GM18511 (cell line): ENCODE data around the gene SH2B3.
"Not testable (repeated sequence)": the region's sequence is repeated elsewhere in the genome, so short reads cannot be mapped to it uniquely, and the experiment has no call there.

ENCODE experiments used
- ATAC-seq: cut with Tn5 transposase; IDR thresholded peaks from one replicate; pipeline ENCODE4 v1.9.1; 2021; ENCODE audit warnings: mild to moderate bottlenecking, moderate library complexity; ENCODE audit not compliant: unreplicated experiment

Gene SH2B3

GRCh38 chr12:111405859-111406473 lies at the start of gene SH2B3:
Gene SH2B3 (plus strand): TSS chr12:111405923. CDS start chr12:111418146, 12,223 bp downstream.
- ATAC-seq, result peak; percentile 19

DNA sequence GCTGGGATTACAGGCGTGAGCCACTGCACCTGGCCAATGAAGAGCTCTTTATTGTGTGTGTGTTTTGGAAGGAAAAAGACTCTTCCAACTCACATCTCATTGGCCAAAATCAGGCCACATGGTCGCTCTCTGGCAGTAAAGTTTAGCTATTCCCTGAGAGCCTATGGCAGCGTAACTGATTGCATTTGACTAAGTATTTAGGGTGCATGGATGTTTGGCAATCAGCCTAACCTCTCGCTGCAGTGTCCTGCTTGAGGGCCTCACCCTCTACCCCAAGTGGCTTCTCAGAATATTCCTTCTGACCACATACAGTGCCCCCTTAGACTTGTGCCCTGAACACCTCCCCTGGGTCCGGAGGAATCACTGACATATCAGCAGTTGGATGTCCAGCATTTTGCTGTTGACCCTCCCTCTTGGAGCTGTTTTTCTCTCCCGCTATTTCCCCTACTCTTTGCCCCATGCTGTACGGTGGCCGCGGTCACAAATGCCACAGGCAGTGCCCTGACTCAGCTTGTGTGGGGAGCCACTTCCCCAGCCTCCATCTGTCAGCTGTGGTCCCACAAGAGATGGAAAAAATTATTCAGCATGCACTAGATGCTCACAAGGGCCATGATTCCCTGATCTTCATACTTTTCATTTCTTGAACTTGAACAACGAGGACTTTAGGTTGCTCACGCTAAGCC lies 46.4 kb upstream of the SH2B3 start:
- ATAC-seq, result no peak

DNA sequence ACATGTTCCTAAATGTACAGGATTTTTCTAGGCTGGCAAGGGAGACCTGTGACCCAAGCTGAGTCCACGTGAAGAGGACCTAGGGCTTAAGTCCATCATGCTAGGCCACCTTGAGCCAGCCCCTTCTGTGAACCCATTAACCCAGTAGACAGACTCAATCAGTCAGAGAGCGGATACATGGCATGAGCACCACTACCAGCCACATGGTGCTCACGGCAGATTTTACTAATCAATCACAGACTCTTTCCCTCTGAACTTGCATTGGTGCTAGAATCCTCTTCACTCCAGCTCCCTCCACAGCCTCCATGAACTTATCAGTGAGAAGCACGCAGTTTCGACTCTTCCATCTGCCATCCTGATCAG lies 45.8 kb upstream of the SH2B3 start:
- ATAC-seq, result no peak

DNA sequence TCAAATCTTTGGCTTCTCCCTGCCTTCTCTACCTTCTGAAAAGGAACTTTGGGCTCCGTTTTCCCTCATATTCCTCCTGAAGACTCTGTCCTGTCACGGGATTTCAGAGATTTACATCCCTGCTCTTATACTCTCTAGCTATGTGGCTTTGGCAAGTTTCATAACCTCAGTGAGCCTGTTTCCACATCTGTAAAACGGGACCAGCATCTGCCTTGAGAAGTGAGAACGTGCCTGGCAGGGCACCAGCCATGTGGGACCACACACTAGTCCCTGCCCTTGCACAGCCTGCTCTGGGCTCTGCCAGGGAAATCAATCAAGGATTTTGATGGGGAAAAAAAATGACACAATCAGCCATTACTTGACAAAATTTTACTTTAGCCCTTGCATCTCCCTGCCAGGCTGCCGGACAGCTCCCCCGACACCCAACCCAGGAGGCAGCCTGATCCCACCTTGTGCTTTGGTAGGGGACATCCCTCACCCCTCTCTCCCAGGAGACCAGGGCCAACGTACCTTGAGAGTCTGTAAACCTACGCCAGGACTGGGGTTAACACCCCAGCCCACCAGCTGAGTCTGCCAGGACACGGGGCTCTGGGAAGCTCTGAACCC lies 45.3 kb upstream of the SH2B3 start:
- no peak for ATAC-seq

DNA sequence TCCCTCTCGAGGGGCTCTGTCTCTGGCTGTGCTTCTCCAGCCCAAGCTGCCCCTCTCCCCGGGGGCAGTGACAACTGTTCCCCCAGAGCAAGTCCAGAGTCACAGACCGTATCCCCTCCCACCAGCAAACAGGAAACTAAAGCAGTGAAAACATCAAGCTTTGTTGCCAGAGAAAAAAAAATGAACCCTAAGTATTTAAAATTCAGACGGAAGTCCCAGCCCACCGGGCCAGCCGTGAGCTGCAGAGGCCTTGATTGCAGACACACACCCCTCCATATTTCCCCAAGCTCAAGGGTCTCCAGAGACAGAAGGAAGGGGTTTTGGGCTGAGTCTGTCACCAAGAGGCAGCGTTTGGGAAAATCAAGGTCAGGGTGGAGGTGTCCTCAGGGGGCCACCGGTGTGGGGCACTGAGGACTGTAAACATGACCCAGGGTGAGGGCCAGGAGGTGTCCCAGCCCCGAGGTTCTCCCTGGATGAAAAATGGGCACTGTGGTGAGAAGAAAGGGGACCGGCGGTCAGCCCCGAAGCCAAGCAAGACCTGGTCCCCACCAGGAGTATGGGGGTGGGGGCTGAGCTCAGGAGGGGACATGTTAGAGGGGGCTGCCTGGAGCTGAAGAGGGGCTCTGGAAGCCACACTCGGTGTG lies 44.5 kb upstream of the SH2B3 start:
- ATAC-seq, result no peak

DNA sequence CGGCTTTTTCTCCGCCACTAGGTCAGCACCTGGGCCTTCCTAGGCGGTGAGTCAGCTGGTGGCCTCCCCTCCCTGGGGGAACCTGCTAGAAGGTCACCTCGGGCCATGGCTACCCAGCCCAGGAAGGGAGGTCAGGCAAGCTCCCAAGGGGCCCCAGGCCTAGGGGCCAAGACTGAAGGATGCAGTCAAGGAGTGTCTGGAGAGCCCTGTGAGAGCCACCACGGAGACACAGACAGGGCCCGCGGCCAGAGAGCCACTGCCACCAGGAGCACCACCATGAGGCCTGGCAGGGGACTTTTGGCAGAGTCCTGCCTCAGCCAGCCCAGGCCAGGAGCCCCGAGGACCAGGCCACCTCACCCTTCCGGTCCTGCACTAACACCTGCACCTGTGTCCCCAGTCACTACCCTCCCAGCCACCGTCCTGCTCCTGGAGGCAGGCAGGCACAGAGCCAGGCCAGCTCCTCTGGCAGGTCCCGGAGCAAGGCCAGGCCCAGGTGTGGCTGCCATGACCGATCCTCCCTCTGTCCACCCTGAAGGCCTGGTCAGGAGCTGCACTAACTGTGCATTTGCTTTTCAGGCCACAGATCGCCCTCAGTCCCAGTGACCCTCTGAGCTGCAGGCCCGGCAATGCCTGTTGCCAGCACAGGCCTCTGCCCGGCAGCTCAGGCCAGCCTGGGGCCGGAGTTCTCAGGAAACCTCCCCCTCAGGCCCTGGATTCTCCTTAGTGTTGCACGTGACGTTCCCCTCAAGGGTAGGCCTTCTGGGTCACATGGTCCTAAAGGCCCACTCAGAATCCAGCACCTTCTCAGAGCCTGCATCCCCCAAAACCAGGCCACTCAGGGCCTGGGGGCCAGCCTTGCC lies 43.8 kb upstream of the SH2B3 start:
- ATAC-seq, result no peak

- ATAC-seq, result no peak
These were observed 42.8 kb upstream of the SH2B3 start for GRCh38 chr12:111362687-111363475.

DNA sequence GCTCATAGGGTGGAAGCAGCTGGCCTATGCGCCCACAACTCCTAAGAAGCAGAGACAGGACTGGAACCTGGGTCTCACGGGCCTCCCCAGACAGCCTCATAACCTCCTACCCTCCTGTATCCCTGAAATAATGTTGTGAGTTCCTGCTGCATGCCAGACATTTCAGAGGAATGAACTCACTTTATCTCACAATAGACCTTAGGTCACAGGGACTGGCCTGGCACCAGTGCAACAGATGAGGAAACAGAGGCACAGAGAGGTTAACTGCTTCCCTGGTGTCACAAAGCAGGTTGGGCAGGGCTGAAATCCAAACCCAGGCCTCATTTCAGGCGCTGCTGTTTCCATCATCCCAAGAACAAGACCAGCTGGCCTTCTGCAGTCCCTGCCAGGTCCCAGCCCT lies 42.1 kb upstream of the SH2B3 start:
- no peak for ATAC-seq

DNA sequence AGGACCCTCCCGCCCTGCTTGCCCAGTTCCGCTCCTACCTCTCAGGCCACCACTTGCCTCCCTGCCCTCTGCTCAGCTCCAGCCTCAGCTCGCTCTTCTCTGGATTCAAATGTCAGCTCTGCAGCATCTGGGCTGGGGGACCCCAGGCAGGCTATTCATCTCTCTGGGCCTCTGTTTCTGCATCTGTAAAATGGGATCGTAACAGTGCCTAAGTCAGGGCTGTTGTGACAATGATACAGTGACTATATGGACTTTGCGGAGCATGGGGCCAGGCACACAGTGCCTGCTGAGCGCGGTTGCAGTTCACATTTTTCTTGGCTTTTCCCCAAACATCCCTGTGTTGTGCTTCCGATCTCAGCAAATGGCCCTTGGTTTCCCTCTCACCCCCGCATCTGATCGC lies 39.6 kb upstream of the SH2B3 start:
- no peak for ATAC-seq

DNA sequence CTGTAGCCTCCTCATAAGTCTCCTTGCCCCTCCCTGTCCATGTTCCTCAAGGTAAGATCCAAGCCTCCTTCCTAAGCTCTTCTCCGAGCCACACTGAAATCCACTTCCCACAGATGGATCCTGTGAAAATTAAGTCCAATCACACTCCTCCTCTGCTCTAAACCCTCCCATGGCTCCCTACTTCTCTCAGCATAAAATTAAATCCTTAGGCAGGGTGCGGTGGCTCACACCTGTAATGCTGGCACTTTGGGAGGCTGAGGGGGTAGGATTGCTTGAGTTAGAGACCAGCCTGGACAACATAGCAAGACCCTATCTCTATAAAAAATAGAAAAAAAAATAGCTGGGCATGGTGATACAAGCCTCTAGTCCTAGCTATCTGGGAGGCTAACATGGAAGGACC lies 39.1 kb upstream of the SH2B3 start:
- no peak for ATAC-seq

DNA sequence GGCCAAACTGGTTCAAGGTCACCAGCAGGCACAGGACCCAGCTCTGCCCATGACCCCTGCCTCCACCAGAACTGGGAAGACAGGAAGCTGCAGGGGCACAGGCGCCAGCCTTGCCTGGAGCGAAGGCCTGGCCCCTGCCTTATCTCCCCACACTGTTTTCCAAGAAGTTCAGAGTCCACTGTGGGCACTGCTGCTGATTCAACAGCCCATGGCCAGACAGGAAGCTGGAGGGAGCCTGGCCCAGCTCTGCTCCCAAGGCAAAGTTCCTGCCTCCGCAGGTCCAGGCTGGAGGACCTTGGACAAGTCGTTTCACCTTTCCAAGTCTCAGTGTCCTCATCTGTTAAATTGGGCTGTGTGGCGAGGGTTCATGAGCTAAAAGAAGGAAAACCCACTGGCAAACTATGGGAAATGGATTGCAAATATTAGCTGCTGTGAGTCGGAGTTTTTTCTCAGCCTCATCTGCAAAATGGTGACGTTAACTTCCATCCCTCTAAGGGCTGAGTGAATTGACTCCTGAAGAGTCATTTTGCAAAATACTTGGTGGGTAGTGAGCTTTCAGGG lies 38.0 kb upstream of the SH2B3 start:
- no peak for ATAC-seq

GRCh38 chr12:111368291-111368787 lies 37.4 kb upstream of the SH2B3 start:
- ATAC-seq, result peak; percentile 24

DNA sequence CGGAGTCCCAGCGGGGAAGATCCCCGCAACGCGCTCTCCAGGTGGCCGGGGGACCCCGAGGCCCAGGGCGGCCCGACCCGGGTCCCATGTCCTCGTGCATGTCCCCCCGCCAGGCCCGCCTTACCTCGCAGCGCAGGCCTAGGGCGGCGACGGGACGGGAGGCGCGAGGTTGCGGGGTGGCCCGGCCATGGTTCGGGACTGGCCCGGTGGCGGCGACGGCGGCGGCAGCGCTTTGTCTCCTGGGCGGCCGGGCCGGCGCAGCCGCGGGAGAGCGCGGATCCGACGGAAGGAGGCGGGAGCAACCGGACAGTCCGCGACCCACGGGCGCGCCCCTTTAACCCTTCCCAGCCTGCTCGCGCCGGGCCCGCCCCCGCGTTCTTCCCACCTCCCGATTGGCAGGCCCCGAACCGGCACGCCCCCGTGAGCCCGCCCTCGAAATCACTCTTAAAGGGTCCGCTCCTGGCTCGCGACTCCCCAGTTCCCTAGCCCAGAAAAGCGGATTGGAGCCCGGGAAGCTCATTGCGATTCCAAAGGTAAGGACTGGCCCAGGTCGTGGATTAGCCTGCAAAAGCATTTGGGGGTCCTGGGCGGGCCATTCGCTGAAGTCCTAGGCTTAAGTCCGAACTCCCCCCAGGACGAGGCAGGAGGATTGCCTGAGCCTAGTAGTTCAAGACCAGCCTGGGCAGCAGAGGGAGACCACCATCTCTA lies 36.8 kb upstream of the SH2B3 start, which contains the start of gene PHETA1:
TSS of gene PHETA1 (minus strand) at position 308 of the 708 bp plus-strand sequence. CDS start 5,668 bp downstream, outside the sequence.
- ATAC-seq, result peak; percentile 93

DNA sequence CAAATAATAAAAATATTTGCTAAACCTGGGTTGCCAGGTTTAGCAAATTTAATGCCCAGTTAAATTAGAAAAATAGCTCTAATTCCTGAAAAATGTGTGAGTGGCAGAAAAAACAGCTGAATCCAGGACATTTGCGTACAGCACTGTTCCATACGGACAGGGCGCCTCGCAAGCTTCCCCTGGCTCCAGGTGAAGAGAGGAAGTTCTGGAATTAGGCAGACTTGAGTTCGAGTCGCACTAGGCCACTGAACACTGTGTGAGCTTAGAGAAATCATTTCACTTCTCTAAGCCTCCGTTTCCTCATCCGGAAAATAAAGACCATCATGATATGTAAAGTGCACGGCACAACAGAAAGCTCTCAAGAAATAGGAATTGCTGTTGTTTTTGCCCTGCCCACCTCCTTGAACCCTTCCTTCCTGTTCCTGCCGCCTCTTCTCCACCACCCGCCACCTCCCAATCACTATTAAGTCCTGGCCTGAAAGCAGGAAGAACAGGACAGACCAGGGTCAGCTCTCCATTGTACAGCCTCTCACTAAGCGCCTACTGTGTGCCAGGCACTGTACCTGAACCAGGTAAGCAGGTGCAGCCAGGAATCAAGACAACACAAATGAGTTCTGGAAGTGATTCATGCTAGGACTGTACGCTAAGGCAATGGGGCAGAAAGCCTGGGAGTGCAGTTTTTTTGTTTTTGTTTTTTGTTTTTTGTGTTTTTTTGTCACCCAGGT lies 36.1 kb upstream of the SH2B3 start:
- ATAC-seq, result no peak

DNA sequence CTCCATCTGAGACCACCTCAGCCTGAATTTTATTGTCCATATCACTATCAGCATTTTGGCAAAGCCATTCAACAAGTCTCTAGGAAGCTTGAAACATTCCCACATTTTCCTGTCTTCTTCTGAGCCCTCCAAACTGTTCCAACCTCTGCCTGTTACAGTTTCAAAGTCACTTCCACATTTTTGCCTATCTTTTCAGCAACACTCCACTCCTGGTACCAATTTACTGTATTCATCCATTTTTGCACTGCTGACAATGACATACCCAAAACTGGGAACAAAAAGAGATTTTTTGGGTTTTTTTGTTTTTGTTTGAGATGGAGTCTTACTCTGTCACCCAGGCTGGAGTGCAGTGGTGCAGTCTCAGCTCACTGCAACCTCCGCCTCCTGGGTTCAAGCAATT lies 32.5 kb upstream of the SH2B3 start:
- not testable (repeated sequence) for ATAC-seq

- no peak for ATAC-seq
These were observed 28.3 kb upstream of the SH2B3 start for GRCh38 chr12:111377440-111377839.

DNA sequence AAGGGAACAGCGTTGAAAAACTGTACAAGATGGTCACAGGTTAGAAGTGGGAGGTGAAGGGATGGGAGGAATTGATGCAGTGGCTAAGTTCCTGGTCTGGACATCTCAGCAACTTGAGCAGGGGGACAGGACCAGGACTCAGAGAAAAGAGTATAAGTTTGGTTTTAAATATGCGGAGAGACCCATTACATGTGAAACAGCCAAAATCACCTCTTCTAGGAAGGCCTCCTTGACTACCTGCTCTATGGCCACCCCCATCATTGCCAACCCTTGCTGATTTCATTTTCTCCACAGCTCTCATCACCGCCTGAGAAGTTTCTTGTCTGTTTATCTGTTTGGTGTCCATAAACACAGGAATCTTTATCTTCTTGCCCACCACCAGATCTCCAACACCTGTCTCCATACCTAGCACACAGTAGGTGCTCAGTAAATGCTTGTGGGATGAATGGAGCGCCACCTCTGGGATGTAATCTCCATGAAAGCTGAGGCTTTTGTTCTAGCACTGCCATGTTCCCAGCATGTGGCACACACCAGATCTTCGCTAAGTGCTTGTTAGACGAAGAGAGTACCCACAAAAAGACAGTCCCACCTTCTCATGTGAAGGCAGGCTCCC lies 25.7 kb upstream of the SH2B3 start:
- ATAC-seq, result no peak

- ATAC-seq, result no peak
These were observed 21.1 kb upstream of the SH2B3 start for GRCh38 chr12:111384596-111384995.
